H9 (cell line): ENCODE data around the gene CD300C. TPM values are rescaled to one million over a fixed set of nuclear protein-coding genes. Genes with fewer than 3 reads are reported as not detected.

Experiments
- DNase-seq: peaks from one replicate; pipeline ENCODE4 v3.0.0-alpha.2; 2017
- H2AFZ ChIP-seq: one replicate; pipeline ENCODE4 v1.6.1; 2013; ENCODE audit warnings: mild to moderate bottlenecking, low read length, control low read depth, moderate library complexity
- H2AK5ac ChIP-seq: 2 replicates; pipeline ENCODE4 v1.6.1; 2013; ENCODE audit warnings: low read length, control low read depth, mixed read lengths; ENCODE audit not compliant: insufficient read length
- H2BK120ac ChIP-seq: one replicate; pipeline ENCODE4 v1.6.1; 2013; ENCODE audit warnings: low read depth, mild to moderate bottlenecking, low read length, control low read depth, inconsistent platforms; ENCODE audit not compliant: poor library complexity, severe bottlenecking
- H2BK12ac ChIP-seq: 2 replicates; pipeline ENCODE4 v1.6.1; 2013; ENCODE audit warnings: low read length, control low read depth, mixed read lengths, low read depth; ENCODE audit not compliant: insufficient read length
- H2BK15ac ChIP-seq: 2 replicates; pipeline ENCODE4 v1.6.1; 2013; ENCODE audit warnings: low read depth, low read length, control low read depth
- H2BK20ac ChIP-seq: one replicate; pipeline ENCODE4 v1.6.1; 2013; ENCODE audit warnings: low read depth, mild to moderate bottlenecking, low read length, control low read depth, inconsistent platforms; ENCODE audit not compliant: poor library complexity, severe bottlenecking
- H2BK5ac ChIP-seq: 2 replicates; pipeline ENCODE4 v1.6.1; 2013; ENCODE audit warnings: low read length, control low read depth, mixed read lengths; ENCODE audit not compliant: insufficient read length
- H3K14ac ChIP-seq: 2 replicates; pipeline ENCODE4 v1.6.1; 2013; ENCODE audit warnings: low read length, control low read depth; ENCODE audit not compliant: insufficient read depth
- H3K18ac ChIP-seq: 2 replicates; pipeline ENCODE4 v1.6.1; 2013; ENCODE audit warnings: low read depth, mild to moderate bottlenecking, mixed read lengths, low read length, control low read depth; ENCODE audit not compliant: insufficient read length
- H3K23ac ChIP-seq: 2 replicates; pipeline ENCODE4 v1.6.1; 2013; ENCODE audit warnings: low read length, control low read depth, mixed read lengths, low read depth; ENCODE audit not compliant: insufficient read length
- H3K23me2 ChIP-seq: 2 replicates; pipeline ENCODE4 v1.6.1; 2013; ENCODE audit warnings: low read depth, mild to moderate bottlenecking, mixed read lengths, low read length, control low read depth; ENCODE audit not compliant: insufficient read length, poor library complexity, severe bottlenecking
- H3K27ac ChIP-seq: 2 replicates; pipeline ENCODE4 v1.5.1; 2013; ENCODE audit warnings: low read length, control low read depth, mixed read lengths, low read depth; ENCODE audit not compliant: insufficient read length
- H3K27me3 ChIP-seq: 2 replicates; pipeline ENCODE4 v1.6.1; 2013; ENCODE audit warnings: low read length, control low read depth, inconsistent platforms; ENCODE audit not compliant: insufficient read depth
- H3K4ac ChIP-seq: 2 replicates; pipeline ENCODE4 v1.6.1; 2013; ENCODE audit warnings: low read depth, mild to moderate bottlenecking, control low read depth, inconsistent platforms, low read length, moderate library complexity
- H3K4me1 ChIP-seq: 2 replicates; pipeline ENCODE4 v1.6.1; 2013; ENCODE audit warnings: low read length, control low read depth, inconsistent platforms; ENCODE audit not compliant: insufficient read depth
- H3K4me2 ChIP-seq: 2 replicates; pipeline ENCODE4 v1.6.1; 2013; ENCODE audit warnings: low read length, control low read depth, mixed read lengths; ENCODE audit not compliant: insufficient read length, insufficient read depth
- H3K56ac ChIP-seq: 2 replicates; pipeline ENCODE4 v1.6.1; 2013; ENCODE audit warnings: low read depth, mild to moderate bottlenecking, mixed read lengths, low read length, control low read depth; ENCODE audit not compliant: insufficient read length
- H3K79me1 ChIP-seq: 2 replicates; pipeline ENCODE4 v1.6.1; 2013; ENCODE audit warnings: low read depth, mild to moderate bottlenecking, moderate library complexity, low read length, control low read depth, inconsistent platforms; ENCODE audit not compliant: insufficient read depth, poor library complexity, severe bottlenecking
- H3K79me2 ChIP-seq: 2 replicates; pipeline ENCODE4 v1.6.1; 2013; ENCODE audit warnings: low read length, control low read depth, inconsistent platforms; ENCODE audit not compliant: insufficient read depth
- H3K9ac ChIP-seq: 2 replicates; pipeline ENCODE4 v1.6.1; 2013; ENCODE audit warnings: low read length, control low read depth, mixed read lengths; ENCODE audit not compliant: insufficient read length; ENCODE audit errors: extremely low read depth
- H3K9me3 ChIP-seq: one replicate; pipeline ENCODE4 v1.6.1; 2013; ENCODE audit warnings: low read depth, low read length, inconsistent platforms; ENCODE audit not compliant: control insufficient read depth
- H3T11ph ChIP-seq: one replicate; pipeline ENCODE4 v1.6.1; 2013; ENCODE audit warnings: mild to moderate bottlenecking, low read length, control low read depth, inconsistent platforms
- H4K20me1 ChIP-seq: one replicate; pipeline ENCODE4 v1.6.1; 2013; ENCODE audit not compliant: control insufficient read depth, insufficient read length, insufficient read depth
- H4K5ac ChIP-seq: 2 replicates; pipeline ENCODE4 v1.6.1; 2013; ENCODE audit warnings: low read depth, mild to moderate bottlenecking, mixed read lengths, low read length, control low read depth; ENCODE audit not compliant: insufficient read length
- H4K8ac ChIP-seq: replicated peaks from 2 replicates; pipeline ENCODE4 v1.6.1; 2013; ENCODE audit warnings: low read length, control low read depth, mixed read lengths, low read depth; ENCODE audit not compliant: insufficient read length
- H4K91ac ChIP-seq: 2 replicates; pipeline ENCODE4 v1.6.1; 2013; ENCODE audit warnings: low read depth, mild to moderate bottlenecking, moderate library complexity, mixed read lengths, low read length, control low read depth; ENCODE audit not compliant: insufficient read length
- H3K27ac Mint-ChIP-seq, 3 experiments: 2 replicates in 2 of 3; 3 replicates in 1 of 3; pipeline ENCODE4 v1.8.0; 2020 to 2021; ENCODE audit warnings: mixed read lengths in 3 of 3, mild to moderate bottlenecking in 1 of 3, moderate library complexity in 1 of 3
- H3K27me3 Mint-ChIP-seq: 2 replicates; pipeline ENCODE4 v1.8.0; 2021; ENCODE audit warnings: low read depth, mild to moderate bottlenecking, moderate library complexity, mixed read lengths
- H3K36me3 Mint-ChIP-seq, 3 experiments: 2 replicates in 2 of 3; 3 replicates in 1 of 3; pipeline ENCODE4 v1.8.0; 2020 to 2021; ENCODE audit warnings: low read depth in 3 of 3, mixed read lengths in 3 of 3; ENCODE audit not compliant: insufficient read depth in 1 of 3
- H3K4me1 Mint-ChIP-seq, 2 experiments: 2 replicates each; pipeline ENCODE4 v1.8.0; 2020; ENCODE audit warnings: mixed read lengths in 2 of 2
- H3K4me3 Mint-ChIP-seq, 2 experiments: 2 replicates in 1 of 2; 3 replicates in 1 of 2; pipeline ENCODE4 v1.8.0; 2020 to 2021; ENCODE audit warnings: mild to moderate bottlenecking in 2 of 2, mixed read lengths in 2 of 2, moderate library complexity in 1 of 2
- H3K9me3 Mint-ChIP-seq, 2 experiments: 2 replicates in 1 of 2; 3 replicates in 1 of 2; pipeline ENCODE4 v1.8.0; 2020; ENCODE audit warnings: mild to moderate bottlenecking in 2 of 2, mixed read lengths in 2 of 2, moderate library complexity in 1 of 2
- WGBS: extraction: QIAGEN DNeasy Blood & Tissue Kit; methylation state at CpG from one replicate; pipeline ENCODE4 v1.1.7; 2013; ENCODE audit warnings: missing lambda C conversion rate, low lambda C conversion rate, mixed read lengths; ENCODE audit not compliant: insufficient read length; ENCODE audit errors: extremely low coverage; 5-methylcytosine and 5-hydroxymethylcytosine counted together
- total RNA-seq: library from RNA; stranded (reverse); gene quantifications from 2 replicates; pipeline ENCODE4 v1.2.1, GENCODE V29; 2021
- TF ChIP-seq, protein P1 (sequence below): fragments of 200-600 bp; sonication (generic); conservative IDR thresholded peaks from 3 replicates; pipeline ENCODE4 v1.8.0; 2021; ENCODE audit warnings: antibody characterized with exemption, mild to moderate bottlenecking

Gene CD300C
- total RNA-seq, 1 experiment from 2014 or later, result not detected

GRCh38 chr17:74539281-74539820 is 6.6 kb downstream of the CD300C start:
- no peak overlapping the region for H2BK5ac ChIP-seq
- no peak overlapping the region for H3K23ac ChIP-seq
- Mint-ChIP-seq H3K27ac (0 out of 7 replicates have a peak overlapping the region, but pooled peaks of 1 of the 3 experiments have one; percentile 25), H3K9me3 (no peaks in the 10 kb centered on the region; a peak in 2 of 5 replicates), H3K36me3 (no peaks in the 10 kb centered on the region; a peak in 1 of 7 replicates), H3K27me3 (peaks cover 50% of the 10 kb centered on the region), H3K4me3 (no peak overlapping the region), H3K4me1 (no peaks in the 10 kb centered on the region)
- H3K4ac ChIP-seq, result no peak overlapping the region
- H2AFZ ChIP-seq, result no peak overlapping the region
- H3K27ac ChIP-seq, result no peak overlapping the region
- no peak overlapping the region for H4K8ac ChIP-seq
- H3K56ac ChIP-seq, result no peak overlapping the region
- H4K91ac ChIP-seq, result no peak overlapping the region
- H2BK15ac ChIP-seq, result no peak overlapping the region
- no peak overlapping the region for H2BK120ac ChIP-seq
- no peak overlapping the region for H2AK5ac ChIP-seq
- H2BK20ac ChIP-seq, result no peak overlapping the region
- no peak overlapping the region for H3K18ac ChIP-seq
- TF ChIP-seq, protein P1, sequence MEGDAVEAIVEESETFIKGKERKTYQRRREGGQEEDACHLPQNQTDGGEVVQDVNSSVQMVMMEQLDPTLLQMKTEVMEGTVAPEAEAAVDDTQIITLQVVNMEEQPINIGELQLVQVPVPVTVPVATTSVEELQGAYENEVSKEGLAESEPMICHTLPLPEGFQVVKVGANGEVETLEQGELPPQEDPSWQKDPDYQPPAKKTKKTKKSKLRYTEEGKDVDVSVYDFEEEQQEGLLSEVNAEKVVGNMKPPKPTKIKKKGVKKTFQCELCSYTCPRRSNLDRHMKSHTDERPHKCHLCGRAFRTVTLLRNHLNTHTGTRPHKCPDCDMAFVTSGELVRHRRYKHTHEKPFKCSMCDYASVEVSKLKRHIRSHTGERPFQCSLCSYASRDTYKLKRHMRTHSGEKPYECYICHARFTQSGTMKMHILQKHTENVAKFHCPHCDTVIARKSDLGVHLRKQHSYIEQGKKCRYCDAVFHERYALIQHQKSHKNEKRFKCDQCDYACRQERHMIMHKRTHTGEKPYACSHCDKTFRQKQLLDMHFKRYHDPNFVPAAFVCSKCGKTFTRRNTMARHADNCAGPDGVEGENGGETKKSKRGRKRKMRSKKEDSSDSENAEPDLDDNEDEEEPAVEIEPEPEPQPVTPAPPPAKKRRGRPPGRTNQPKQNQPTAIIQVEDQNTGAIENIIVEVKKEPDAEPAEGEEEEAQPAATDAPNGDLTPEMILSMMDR, result no peak
- no peak overlapping the region for H3K9ac ChIP-seq
- H3K23me2 ChIP-seq, result no peaks in the 10 kb centered on the region
- H3K4me2 ChIP-seq, result no peak overlapping the region
- no peak overlapping the region for H2BK12ac ChIP-seq
- H3K14ac ChIP-seq, result no peak overlapping the region
- no peaks in the 10 kb centered on the region for H4K20me1 ChIP-seq
- no peaks in the 10 kb centered on the region for H3K79me1 ChIP-seq
- no peaks in the 10 kb centered on the region for H3K79me2 ChIP-seq
- DNase-seq, result no peak
- H3K27me3 ChIP-seq, result no peaks in the 10 kb centered on the region
- no peaks in the 10 kb centered on the region for H3K4me1 ChIP-seq
- H3K9me3 ChIP-seq, result no peaks in the 10 kb centered on the region
- no peak overlapping the region for H4K5ac ChIP-seq
- no CpG with 5 or more reads among the region's 10 CpGs for WGBS
- H3T11ph ChIP-seq, result no peak overlapping the region
